Embryonic facial prominence (tissue), 1 donor: ENCODE measurements around the gene PRKAR2B.

ENCODE experiments used
- DNase-seq: peaks from one replicate; pipeline ENCODE4 v3.0.0-alpha.2; 2016; ENCODE audit errors: extremely low spot score

Gene PRKAR2B

GRCh38 chr7:107185716-107186115 lies 141.2 kb downstream of the PRKAR2B start:
- DNase-seq = no peak

- DNase-seq = no peak
These were observed 141.7 kb downstream of the PRKAR2B start for GRCh38 chr7:107186240-107186639.

- no peak for DNase-seq
These were observed 143.3 kb downstream of the PRKAR2B start for GRCh38 chr7:107187774-107188173.

- no peak for DNase-seq
These were observed 145.6 kb downstream of the PRKAR2B start for GRCh38 chr7:107190090-107190489.

GRCh38 chr7:107194052-107194451 lies 149.5 kb downstream of the PRKAR2B start:
- DNase-seq = no peak

GRCh38 chr7:107196834-107197610 lies 152.5 kb downstream of the PRKAR2B start:
- DNase-seq = no peak

GRCh38 chr7:107201795-107202450 lies 157.4 kb downstream of the PRKAR2B start:
- DNase-seq = no peak

- DNase-seq = no peak
These were observed 159.1 kb downstream of the PRKAR2B start for GRCh38 chr7:107203607-107204006.

GRCh38 chr7:107206136-107206535 lies 161.6 kb downstream of the PRKAR2B start:
- DNase-seq = no peak

- no peak for DNase-seq
These were observed 162.2 kb downstream of the PRKAR2B start for GRCh38 chr7:107206706-107207105.

GRCh38 chr7:107207459-107207858 lies 163.0 kb downstream of the PRKAR2B start:
- no peak for DNase-seq

GRCh38 chr7:107208024-107208521 lies 163.6 kb downstream of the PRKAR2B start:
- DNase-seq = no peak

GRCh38 chr7:107208563-107208962 lies 164.1 kb downstream of the PRKAR2B start:
- DNase-seq = no peak

- DNase-seq = no peak
These were observed 165.1 kb downstream of the PRKAR2B start for GRCh38 chr7:107209565-107209964.

GRCh38 chr7:107210400-107210799 lies 165.9 kb downstream of the PRKAR2B start:
- DNase-seq = no peak
